Suppressor macrophage treated with lipopolysaccharide for 4 hours (primary cell): ENCODE data around the gene POGK.
"Not testable (repeated sequence)": the region's sequence is repeated elsewhere in the genome, so short reads cannot be mapped to it uniquely, and the experiment has no call there.

Experiments used
- DNase-seq: peaks from one replicate; pipeline ENCODE4 v3.0.0-alpha.2; 2020

Gene POGK, protein sequence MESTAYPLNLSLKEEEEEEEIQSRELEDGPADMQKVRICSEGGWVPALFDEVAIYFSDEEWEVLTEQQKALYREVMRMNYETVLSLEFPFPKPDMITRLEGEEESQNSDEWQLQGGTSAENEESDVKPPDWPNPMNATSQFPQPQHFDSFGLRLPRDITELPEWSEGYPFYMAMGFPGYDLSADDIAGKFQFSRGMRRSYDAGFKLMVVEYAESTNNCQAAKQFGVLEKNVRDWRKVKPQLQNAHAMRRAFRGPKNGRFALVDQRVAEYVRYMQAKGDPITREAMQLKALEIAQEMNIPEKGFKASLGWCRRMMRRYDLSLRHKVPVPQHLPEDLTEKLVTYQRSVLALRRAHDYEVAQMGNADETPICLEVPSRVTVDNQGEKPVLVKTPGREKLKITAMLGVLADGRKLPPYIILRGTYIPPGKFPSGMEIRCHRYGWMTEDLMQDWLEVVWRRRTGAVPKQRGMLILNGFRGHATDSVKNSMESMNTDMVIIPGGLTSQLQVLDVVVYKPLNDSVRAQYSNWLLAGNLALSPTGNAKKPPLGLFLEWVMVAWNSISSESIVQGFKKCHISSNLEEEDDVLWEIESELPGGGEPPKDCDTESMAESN

DNA sequence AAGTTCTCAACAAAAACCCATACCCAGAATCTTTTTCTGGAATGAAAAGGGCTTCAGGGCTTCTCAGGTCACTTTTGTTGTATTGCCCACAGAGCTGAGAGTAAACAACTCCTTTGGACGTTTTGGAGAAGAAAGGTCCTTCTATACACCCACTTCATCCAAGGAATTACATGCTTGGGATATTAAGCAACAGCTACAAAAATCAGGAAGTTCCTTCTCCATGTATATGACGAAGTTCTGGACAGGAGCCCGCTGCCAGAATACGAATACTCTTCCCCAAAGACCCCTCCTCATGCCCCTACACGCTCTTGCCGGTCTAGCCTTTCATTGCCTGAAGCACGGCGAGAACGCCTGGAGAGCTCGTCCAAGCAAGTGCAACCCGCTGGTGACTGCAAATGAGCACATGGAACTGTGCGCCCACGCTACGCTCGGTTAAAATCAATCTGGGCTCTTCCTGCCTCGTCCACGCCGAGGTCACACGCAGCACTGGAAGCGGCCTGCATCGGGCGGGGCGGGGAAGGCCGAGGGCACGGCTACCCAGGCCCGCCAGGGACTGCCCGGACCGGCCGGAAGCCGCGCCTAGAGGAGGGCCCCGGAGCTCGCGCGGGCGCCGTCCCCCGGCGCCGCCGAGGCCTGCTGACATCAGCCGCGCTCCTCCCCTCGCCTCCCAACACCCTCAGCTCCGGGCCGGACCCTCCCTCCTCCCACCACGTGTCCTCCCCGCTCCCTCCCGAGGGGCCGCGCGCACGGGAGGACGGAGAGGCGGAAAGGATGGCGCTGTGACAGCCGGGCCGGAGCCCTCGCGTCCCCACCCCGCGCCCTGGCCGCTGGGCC lies at the start of gene POGK:
POGK (plus strand) TSS at position 710 of the 834 bp plus-strand sequence. CDS start 1,482 bp downstream, outside the sequence.
- DNase-seq, result peak; percentile 95

DNA sequence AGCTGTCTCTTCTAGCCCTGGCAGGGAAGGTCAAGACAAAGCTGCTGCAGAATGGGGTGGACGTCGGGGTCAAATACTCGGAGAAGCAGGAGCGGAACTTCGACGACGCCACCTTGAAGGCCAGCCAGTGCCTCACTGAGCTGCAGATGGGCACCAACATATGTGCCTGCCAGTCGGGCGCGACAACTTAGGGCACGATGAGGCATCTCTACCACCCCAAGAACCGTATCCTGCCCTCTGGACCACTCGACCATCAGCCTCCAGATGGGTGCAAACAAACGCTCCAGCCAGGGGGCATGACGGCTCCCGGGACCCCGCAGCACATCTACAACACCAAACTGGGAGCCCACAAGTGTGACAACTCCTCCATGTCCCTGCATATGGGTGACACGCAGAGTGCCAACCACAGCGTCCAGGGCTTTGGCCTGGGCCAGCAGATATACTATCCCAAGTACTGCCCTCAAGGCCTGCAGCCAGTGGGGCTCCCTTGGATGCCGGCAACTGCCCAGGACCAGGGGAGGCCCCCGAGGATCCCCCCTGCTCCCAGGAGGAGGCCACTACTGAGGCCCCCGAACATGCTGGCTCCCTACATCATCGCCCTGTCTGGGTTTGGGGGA lies 42.5 kb upstream of the POGK start:
- no peak for DNase-seq

DNA sequence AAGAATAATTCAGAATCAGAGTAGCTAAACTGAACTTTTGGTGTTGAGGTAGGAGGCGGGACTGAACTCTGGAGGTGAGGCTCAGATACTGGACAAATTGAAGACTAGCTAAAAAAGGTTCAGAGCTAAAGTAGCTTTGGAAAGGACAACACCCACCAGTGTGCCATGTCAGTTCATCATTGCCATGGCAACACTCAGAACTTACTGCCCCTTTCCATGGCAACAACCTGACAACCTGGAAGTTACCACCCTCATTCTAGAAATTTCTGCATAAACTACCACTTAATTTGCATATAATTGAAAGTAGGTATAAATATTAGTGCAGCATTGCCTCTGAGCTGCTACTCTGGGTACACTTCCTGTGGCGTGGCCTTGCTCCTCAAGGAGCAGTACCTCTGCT lies 30.3 kb upstream of the POGK start:
- no peak for DNase-seq

DNA sequence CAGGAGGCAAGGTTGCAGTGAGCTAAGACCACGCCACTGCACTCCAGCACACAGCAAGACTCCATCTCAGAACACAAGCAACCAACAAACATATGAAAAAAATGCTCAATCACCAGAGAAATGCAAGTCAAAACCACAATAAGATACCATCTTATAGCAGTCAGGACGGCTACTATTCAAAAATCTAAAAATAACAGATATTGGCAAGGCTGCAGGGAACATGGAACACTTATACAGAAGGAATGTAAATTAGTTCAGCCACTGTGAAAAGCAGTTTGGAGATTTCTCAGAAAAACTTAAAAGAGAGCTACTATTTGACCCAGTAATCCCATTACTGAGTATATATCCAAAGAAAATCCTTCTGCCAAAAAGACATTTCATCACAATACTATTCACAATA lies 27.6 kb upstream of the POGK start:
- no peak for DNase-seq

GRCh38 chr1:166813508-166814223 lies 25.6 kb upstream of the POGK start:
- DNase-seq, result no peak

DNA sequence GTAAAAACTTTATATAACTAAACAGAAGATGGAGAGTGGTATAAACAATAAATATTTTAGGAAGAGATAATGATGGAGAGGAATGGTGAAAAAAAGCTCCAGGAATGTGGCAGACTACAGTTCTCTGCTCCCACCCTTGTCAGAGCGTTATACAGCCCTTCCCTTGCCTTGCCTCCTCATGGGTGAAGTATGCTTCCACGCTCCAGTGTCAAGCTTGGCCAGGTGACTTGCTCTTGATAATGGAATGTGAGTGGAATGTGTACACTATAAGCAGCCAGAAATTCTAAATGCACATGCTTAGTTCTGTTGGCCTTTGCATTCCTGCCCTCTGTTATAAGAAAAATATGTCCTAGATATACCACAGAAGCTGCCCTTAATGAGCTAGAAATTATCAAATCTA lies 24.7 kb upstream of the POGK start:
- no peak for DNase-seq

- no peak for DNase-seq
These were observed 19.3 kb upstream of the POGK start for GRCh38 chr1:166819974-166820373.

- no peak for DNase-seq
These were observed 16.9 kb upstream of the POGK start for GRCh38 chr1:166822385-166822784.

- DNase-seq, result no peak
These were observed 11.8 kb upstream of the POGK start for GRCh38 chr1:166827426-166827825.

GRCh38 chr1:166829762-166830161 lies 9.5 kb upstream of the POGK start:
- DNase-seq, result not testable (repeated sequence)

DNA sequence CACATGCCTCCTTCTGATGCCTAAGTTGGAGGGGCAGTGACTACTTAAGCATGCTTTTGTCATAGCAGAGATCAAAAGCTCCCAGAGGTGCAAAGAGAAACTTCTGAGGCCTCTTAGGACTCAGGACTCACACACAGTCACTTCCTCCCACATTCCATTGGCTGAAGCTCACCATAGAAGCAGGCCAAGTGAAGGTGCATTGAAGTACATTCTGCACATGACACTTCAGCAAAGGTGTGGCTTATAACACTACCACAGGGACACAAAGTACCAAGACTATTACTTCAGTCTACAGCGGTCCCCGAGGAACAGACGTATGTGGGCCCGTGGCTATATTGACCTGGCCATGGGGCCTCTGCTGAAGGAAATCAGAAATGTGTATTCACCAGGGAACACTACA lies 2.5 kb upstream of the POGK start:
- DNase-seq, result no peak

- DNase-seq, result peak; percentile 47
These were observed 479 bp downstream of the POGK start for GRCh38 chr1:166839600-166840308.

DNA sequence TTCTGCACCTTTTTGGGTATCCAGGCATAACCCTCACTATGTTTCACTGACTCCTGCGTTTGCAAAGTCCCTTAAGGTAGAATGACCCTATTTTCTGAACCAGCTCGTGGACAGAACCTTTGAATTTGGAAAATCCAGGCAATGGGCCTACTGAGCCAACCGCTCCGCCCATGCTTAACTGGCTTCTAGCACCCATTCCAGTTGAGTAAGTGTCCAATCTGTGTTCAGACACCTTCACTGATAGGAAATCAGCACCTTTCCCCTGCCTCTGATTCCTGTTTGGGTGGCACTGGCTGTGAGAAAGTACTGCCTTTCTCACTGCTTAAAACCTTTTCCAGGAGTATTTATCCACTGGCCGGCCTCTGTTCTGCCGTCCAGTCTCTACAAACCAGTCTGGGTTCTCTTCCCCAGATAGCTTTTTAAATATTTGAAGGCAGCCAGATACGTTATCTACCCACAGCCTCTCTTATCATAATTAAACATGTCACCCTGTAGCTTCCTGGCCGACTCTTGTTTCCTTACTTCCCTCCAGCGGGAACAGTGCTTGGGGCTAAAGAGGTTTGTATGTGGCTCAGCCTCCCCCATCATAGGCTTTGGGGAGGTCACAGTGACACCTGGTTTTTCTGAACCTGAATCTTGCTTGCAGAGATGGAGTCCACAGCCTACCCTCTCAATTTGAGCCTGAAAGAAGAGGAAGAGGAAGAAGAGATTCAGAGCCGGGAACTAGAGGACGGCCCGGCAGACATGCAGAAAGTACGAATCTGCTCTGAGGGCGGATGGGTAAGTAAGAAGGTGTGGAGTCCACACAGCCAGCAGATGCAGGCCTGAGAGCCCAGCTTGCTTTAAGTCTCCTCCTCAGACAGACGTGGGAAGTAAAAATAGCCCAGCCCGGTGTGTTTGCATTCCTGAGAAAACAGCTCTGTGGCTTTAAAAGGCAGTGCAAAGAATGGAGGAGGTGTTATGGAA lies 1.3 kb downstream of the POGK start:
- peak; percentile 37 for DNase-seq

- no peak for DNase-seq
These were observed 4.0 kb downstream of the POGK start for GRCh38 chr1:166843322-166843721.

GRCh38 chr1:166843769-166844596 lies 4.7 kb downstream of the POGK start:
- DNase-seq, result no peak

GRCh38 chr1:166844791-166845190 lies 5.5 kb downstream of the POGK start:
- DNase-seq, result no peak

GRCh38 chr1:166848193-166848592 lies 8.9 kb downstream of the POGK start:
- DNase-seq, result no peak

DNA sequence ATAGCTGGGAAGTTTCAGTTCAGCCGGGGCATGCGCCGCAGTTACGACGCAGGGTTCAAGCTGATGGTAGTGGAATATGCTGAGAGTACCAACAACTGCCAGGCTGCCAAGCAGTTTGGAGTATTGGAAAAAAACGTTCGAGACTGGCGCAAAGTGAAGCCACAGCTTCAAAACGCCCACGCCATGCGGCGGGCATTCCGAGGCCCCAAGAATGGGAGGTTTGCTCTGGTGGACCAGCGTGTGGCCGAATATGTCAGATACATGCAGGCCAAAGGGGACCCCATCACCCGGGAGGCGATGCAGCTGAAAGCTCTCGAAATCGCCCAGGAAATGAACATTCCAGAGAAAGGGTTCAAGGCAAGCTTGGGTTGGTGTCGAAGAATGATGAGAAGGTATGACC lies 9.9 kb downstream of the POGK start:
- DNase-seq, result no peak

GRCh38 chr1:166852918-166853317 lies 13.6 kb downstream of the POGK start:
- no peak for DNase-seq

DNA sequence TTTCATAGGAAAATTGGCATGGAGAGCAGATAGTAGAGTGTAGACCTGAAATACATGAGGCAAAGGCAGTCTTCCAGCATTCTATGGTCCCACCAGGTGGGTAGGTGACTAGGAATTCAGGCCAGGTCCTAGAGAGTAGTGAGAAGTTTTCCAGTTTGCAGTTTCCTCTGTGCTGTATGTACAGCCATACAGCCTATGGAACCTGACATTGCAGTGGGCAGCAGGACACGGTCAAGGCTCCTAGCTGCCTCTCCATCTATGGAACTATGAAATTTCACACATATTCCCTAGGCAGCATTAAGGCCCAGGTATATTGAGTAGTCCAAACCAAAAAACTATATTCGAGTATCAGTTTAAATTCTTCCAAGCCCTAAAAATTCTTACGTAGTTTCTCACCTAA lies 16.3 kb downstream of the POGK start:
- DNase-seq, result no peak
